Activated CD8-positive, alpha-beta memory T cell treated with anti-CD3 and anti-CD28 coated beads for 1 hour (primary cell): ENCODE data around the gene MICAL2.

Experiments
- DNase-seq, 2 donors: peaks; one replicate each; pipeline ENCODE4 v3.0.0-alpha.2; 2020; ENCODE audit warnings: low read depth in 1 of 2; ENCODE audit errors: extremely low read depth in 1 of 2

Gene MICAL2

GRCh38 chr11:12200991-12201985 is 90.9 kb downstream of the MICAL2 start:
- no peak for DNase-seq

DNA sequence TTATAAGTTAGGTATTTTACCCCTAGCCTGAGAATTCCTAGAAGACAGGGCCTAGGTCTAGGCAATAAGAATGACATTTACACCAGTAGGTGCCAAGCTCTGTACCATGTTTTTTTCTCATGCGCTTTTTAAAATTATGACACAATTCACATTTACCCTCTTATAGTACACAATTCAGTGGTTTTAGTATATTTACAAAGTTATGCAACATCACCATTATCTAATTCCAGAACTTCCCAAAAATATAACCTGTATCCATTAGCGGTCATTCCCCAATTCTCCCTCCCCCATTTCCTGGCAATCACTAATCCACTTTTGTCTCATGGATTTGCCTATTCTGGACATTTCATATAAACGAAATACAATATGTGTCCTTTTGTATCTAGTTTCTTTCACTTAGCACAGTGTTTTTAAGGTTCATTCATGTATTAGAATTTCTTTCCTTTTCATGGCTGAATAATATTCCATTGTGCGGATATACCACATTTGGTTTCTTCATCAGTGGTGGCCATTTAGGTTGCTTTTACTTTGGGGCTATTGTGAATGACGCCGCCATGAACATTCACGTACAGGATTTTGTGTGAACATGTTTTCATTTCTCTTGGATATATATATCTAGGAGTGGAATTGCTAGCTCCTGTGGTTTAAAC is 92.4 kb downstream of the MICAL2 start:
- DNase-seq = no peak

GRCh38 chr11:12204506-12204905 is 94.1 kb downstream of the MICAL2 start:
- DNase-seq = no peak

- DNase-seq = no peak
Observed at GRCh38 chr11:12205330-12205729, 94.9 kb downstream of the MICAL2 start.

DNA sequence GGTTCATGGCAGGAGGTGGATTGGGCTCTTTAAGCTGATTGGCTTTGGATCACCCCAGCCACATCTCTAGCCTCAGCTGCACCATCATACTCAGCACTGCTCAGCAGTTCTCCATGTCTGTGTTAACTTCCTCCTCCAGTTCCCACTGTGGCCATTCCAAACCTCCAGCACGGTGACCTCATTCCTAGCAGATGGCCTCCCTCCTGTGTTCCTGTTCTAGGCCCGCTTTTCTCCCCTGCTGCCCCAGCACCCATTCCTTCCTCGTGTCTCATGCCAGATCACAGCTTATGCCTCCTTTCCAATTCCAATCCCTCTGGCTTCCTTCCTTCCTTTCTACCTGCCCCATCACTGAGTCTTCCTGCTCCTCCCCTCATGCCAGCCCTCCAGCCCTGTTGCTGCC is 96.1 kb downstream of the MICAL2 start:
- DNase-seq = no peak

DNA sequence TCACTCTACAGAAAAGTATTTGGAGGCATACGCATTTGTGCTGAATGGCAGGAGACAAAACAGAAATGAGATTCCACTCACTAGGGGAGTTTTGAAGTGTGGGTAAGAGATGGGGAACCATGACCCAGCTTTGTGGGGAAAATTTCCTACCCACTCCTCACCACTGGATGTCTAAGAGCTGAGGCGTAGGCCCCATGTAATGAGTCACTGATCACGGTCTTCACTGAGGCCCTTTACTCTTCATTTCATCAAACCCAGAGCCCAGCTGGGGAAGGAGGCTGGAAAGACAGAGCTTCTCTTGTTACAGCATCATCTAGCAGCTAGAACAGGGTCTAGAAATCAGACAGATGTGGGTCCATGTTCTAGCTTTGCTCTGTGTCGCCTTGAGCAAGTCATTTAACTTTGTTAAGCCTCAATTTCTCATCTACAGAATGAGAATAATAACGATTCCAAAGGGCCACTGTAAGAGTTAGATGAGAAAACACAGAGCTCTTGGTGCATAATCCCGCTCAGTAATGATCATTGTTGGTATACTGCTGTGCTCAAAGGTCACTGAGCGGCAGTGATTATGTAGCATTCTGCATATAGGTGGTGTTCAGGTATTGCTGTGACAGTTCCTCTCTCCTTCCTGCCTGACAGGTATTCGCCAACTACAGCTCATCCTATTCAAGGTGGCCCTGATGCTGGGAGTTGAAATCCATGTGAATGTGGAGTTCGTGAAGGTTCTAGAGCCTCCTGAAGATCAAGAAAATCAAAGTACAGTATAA is 97.2 kb downstream of the MICAL2 start:
- no peak for DNase-seq

DNA sequence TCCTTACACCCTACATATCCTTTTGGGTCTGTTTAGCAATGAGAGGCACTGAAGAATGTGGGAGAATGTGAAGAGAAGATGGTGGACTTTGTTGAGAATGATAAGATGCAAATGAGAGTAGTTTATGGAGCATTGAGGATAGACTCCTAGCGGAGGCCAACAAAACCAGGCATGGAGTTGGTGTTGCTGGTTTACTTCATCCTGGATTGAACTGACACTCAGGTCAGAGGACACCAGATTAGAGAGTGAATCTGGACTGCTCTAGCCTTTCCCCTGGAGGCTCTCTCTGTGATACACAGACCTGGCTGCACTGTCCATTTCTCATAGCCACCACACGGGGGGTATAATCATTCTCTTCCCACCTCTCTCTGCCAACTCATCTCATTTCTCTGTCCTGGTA is 98.7 kb downstream of the MICAL2 start:
- no peak for DNase-seq

DNA sequence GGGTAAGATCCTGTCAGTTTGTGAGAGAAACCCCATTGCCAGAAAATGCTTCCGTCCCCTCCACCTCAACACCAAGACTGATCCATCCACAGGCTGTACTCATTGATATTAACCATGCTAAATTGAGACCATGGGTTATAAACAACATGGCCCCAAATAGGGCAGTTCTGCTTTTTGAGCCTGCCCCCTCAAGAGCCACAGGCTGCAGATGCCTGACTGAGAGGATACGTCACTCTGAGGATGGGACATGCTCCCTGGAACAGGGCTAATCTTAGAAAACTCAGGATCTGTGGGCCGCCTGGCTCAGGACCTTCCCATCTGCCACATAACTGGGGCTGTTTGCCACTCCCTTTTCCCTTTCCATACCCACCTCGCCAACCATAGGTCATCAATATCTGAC is 99.8 kb downstream of the MICAL2 start:
- DNase-seq = no peak

DNA sequence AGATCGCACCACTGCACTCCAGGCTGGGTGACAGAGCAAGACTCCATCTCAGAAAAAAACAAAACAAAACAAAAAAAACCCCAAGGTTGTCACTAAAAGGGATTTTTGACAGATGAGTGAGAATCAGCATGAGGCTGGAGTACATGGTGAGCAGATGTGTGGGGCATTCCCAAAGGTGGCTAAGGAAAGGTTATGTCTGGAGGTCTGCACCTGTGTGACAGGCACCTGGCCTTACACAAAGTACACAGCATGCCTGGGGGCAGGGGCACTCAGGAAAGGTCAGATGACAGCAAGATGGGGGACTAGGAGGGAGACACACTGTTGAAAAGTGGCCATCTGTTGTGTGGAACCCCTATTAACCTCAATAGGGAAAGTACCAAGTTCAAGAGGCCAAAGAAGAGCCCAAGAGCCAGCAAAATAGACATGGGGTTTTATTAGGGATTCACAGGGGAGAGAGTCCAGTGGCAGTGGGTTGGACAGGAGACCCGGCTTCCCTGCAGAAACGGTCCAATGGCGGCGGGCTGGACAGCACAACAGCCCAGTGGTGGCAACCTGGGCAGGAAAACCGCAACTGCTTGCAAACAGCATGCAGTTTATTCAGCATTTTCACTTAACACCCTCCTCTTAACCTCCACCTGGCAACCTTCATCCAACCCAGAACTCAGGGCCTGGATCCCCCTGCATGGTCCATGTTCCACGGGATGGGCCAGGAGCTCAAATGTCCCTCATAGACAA is 101.1 kb downstream of the MICAL2 start:
- DNase-seq = no peak

GRCh38 chr11:12212174-12212820 is 101.9 kb downstream of the MICAL2 start:
- DNase-seq = no peak

- no peak for DNase-seq
Observed at GRCh38 chr11:12212821-12213185, 102.4 kb downstream of the MICAL2 start.

- DNase-seq = no peak
Observed at GRCh38 chr11:12213883-12214282, 103.5 kb downstream of the MICAL2 start.

DNA sequence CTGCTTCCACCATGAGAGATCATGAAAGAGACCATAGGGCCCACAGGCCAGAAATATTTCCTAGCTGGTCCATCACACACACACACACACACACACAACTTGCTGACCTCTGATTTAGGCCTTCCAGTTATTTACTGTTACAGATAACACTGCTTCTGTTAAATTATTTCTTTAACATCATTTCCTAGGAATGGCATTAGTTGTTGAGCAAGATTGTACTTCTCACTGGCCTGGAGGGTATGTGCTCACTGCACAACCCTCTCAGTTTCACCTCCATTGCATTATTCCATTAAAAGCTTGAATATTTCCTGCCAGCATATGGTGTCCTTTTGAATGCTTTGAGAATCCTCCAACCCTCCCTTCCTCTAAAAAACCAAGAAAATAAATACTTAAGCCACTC is 104.4 kb downstream of the MICAL2 start:
- DNase-seq = no peak

DNA sequence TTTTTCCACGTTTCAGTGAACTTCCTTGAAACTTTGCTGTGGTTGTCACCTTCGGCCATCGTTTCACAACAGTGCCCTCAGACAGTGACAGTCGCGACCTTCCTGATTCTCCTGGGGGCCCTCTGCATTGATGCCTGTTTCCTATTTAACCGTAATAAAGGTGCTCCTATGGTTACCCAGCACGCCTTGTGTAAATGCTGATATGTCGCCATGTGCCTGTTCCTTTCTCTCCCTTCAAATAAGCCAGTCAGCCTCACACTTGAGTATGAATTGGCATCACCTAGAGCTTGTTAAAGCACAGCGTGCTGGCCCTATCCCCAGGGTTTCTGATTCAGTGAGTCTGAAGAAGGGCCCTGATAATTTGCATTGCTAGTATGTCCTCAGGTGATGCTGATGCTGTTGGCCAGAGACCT is 104.8 kb downstream of the MICAL2 start:
- DNase-seq = no peak

DNA sequence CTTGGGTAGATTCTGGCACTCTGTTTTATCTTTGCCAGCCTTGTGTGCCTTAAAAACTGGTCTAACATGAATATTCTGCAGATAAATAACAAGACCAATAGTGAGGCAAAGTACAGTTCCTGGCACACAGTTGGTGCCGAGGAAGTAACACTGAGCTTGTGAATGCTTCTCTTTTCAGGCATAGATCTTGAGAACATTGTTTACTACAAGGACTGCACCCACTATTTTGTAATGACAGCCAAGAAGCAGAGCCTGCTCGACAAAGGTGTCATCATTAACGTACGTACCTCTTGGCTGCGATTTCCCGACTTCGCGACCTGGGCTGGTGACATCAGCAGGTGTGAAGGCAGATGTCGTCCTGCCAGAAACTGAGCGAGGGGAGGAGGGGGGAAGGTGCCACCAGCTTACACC is 105.7 kb downstream of the MICAL2 start:
- DNase-seq = no peak

GRCh38 chr11:12216671-12217374 is 106.4 kb downstream of the MICAL2 start:
- no peak for DNase-seq

DNA sequence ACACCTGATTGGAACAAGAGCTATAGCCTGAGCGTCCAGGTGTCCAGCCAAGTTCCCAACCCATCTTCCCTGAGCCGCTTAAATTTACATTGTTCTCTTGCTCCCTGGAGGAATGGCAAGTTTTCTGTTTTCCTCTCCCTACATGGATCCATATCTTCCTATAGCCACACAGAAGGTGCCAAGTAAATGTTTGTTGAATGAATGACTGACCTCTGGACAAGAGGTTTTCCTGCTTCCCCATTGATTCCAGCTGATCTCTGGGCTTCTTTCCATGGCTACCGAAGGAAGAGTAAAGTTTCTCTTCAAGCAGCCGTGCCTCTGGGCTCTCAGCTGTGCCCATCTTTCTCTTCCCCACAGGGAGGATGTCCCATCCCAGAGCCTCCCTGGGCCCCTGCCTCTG is 107.5 kb downstream of the MICAL2 start:
- no peak for DNase-seq

- no peak for DNase-seq
Observed at GRCh38 chr11:12218909-12219308, 108.5 kb downstream of the MICAL2 start.

- DNase-seq = no peak
Observed at GRCh38 chr11:12219757-12220156, 109.4 kb downstream of the MICAL2 start.

GRCh38 chr11:12220305-12220704 is 109.9 kb downstream of the MICAL2 start:
- no peak for DNase-seq
